Right cardiac atrium (tissue), 5 donors: ENCODE results near the gene RNU1-3. TPM values are rescaled to one million over a fixed set of nuclear protein-coding genes. Genes with fewer than 3 reads are reported as not detected.
"Not testable (repeated sequence)": the region's sequence is repeated elsewhere in the genome, so short reads cannot be mapped to it uniquely, and the experiment has no call there.

Source experiments
- ATAC-seq, 2 donors: fragments of 200-7000 bp; cut with Tn5 transposase; one replicate each; pipeline versions ENCODE4 v1.8.0 to v1.9.1; 2020; ENCODE audit warnings: moderate library complexity in 2 of 2, mild to moderate bottlenecking in 1 of 2
- DNase-seq, 3 donors: peaks; one replicate each; pipeline ENCODE4 v3.0.0-alpha.2; 2020
- H3K27ac ChIP-seq: one replicate; pipeline ENCODE4 v1.5.1; 2013; ENCODE audit warnings: mild to moderate bottlenecking, low read length, control low read depth, moderate library complexity
- H3K27me3 ChIP-seq: one replicate; pipeline ENCODE4 v1.6.1; 2013; ENCODE audit not compliant: control insufficient read depth, insufficient read depth
- H3K4me1 ChIP-seq: one replicate; pipeline ENCODE4 v1.6.1; 2013; ENCODE audit warnings: low read length; ENCODE audit not compliant: control insufficient read depth, insufficient read depth
- H3K4me3 ChIP-seq: one replicate; pipeline ENCODE4 v1.5.1; 2013; ENCODE audit warnings: low read length, control low read depth
- H3K9me3 ChIP-seq: one replicate; pipeline ENCODE4 v1.6.1; 2013; ENCODE audit warnings: low read length; ENCODE audit not compliant: control insufficient read depth
- WGBS: extraction: QIAGEN DNeasy Blood & Tissue Kit; methylation state at CpG from one replicate; pipeline ENCODE4 v1.1.7; 2013; 5-methylcytosine and 5-hydroxymethylcytosine counted together
- intact Hi-C, 4 donors: fragments of 100-400 bp; cut with DNase I; formaldehyde crosslinking; loops; one replicate each; pipeline versions ENCODE4 v1.11.0 to v1.14.0; 2022 to 2023
- polyA plus RNA-seq: library from polyadenylated mRNA; stranded (reverse); fragments of 200-250 nt; gene quantifications from one replicate; pipeline ENCODE4 v1.2.3, GENCODE V29; 2013
- total RNA-seq, 4 donors: library from RNA; stranded (reverse); fragmentation: NEBNext Ultra II Directional; extraction: Animal tissue kit (Norgen Biotek cat#: 25700); gene quantifications; one replicate each; pipeline ENCODE4 v1.2.1, GENCODE V29; 2021
- donor health status: healthy with polysubstance abuse.
- donor health status: DM: no; HTN: yes; CAD: no.
- donor health status: DM: no; HTN: no; CAD: no.
- donor health status: DM: no; HTN: yes; CAD: no; lungs with severe emphysema.
- donor health status: DM: yes; HTN: yes; CAD: no.

Gene RNU1-3
- total and polyA plus RNA-seq, 5 donors, result 3,675 to 8,578 (median 7,073) TPM; not detected in 1

GRCh38 chr1:16649960-16650359 lies 16.8 kb downstream of the RNU1-3 start:
- H3K4me1 ChIP-seq, H3K4me3 ChIP-seq, H3K27ac ChIP-seq, ATAC-seq, H3K9me3 ChIP-seq, intact Hi-C loops, H3K27me3 ChIP-seq: not testable (repeated sequence)
- 78% methylated on average over 9 of the region's 9 CpGs for WGBS
- peak in 2 of 3 donors; percentile 15 to 58 for DNase-seq

GRCh38 chr1:16649390-16649789 lies 17.4 kb downstream of the RNU1-3 start:
- H3K27me3 ChIP-seq, intact Hi-C loops, ATAC-seq, H3K4me3 ChIP-seq, H3K27ac ChIP-seq, H3K4me1 ChIP-seq, H3K9me3 ChIP-seq: not testable (repeated sequence)
- peak in 2 of 3 donors; percentile 23 to 38 for DNase-seq
- 84% methylated on average over 5 of the region's 6 CpGs for WGBS

- H3K4me1 ChIP-seq, H3K27ac ChIP-seq, intact Hi-C loops, H3K27me3 ChIP-seq, H3K4me3 ChIP-seq, ATAC-seq, H3K9me3 ChIP-seq: not testable (repeated sequence)
- DNase-seq, result peak in 2 of 3 donors; percentile 31 to 35
- WGBS, result 96% methylated on average over 7 of the region's 8 CpGs
Observed at GRCh38 chr1:16648756-16649155, 18.0 kb downstream of the RNU1-3 start.

GRCh38 chr1:16648250-16648649 lies 18.5 kb downstream of the RNU1-3 start:
- H3K27ac ChIP-seq, H3K27me3 ChIP-seq, ATAC-seq, H3K9me3 ChIP-seq, intact Hi-C loops, H3K4me1 ChIP-seq, H3K4me3 ChIP-seq: not testable (repeated sequence)
- DNase-seq, result peak; percentile 11 to 53 (median 33)
- 20% methylated on average over 28 of the region's 32 CpGs for WGBS

GRCh38 chr1:16647179-16648176 lies 19.3 kb downstream of the RNU1-3 start:
- H3K9me3 ChIP-seq, H3K27me3 ChIP-seq, H3K4me3 ChIP-seq, intact Hi-C loops, H3K27ac ChIP-seq, H3K4me1 ChIP-seq: not testable (repeated sequence)
- DNase-seq (peak; percentile 10 to 50 (median 49)), ATAC-seq (peak in 1 of 2 donors; percentile 8)
- WGBS, result 4% methylated on average over 60 of the region's 84 CpGs

- H3K27me3 ChIP-seq, ATAC-seq, H3K27ac ChIP-seq, H3K4me1 ChIP-seq, H3K4me3 ChIP-seq, H3K9me3 ChIP-seq, intact Hi-C loops: not testable (repeated sequence)
- 93% methylated on average over 8 of the region's 17 CpGs for WGBS
- DNase-seq, result peak in 1 of 3 donors; percentile 23
Observed at GRCh38 chr1:16646716-16647115, 20.0 kb downstream of the RNU1-3 start.

- H3K9me3 ChIP-seq, ATAC-seq, H3K27me3 ChIP-seq, intact Hi-C loops, H3K4me3 ChIP-seq, H3K27ac ChIP-seq, H3K4me1 ChIP-seq: not testable (repeated sequence)
- 91% methylated on average over 15 of the region's 15 CpGs for WGBS
- peak; percentile 27 to 58 (median 34) for DNase-seq
Observed at GRCh38 chr1:16646061-16646664, 20.6 kb downstream of the RNU1-3 start.

GRCh38 chr1:16645271-16646060 lies 21.3 kb downstream of the RNU1-3 start:
- H3K9me3 ChIP-seq, H3K27ac ChIP-seq, H3K27me3 ChIP-seq, H3K4me1 ChIP-seq, intact Hi-C loops, H3K4me3 ChIP-seq: not testable (repeated sequence)
- DNase-seq, result peak; percentile 30 to 68 (median 63)
- peak; percentile 0 to 1 for ATAC-seq
- 91% methylated on average over 7 of the region's 7 CpGs for WGBS

GRCh38 chr1:16644482-16645270 lies 22.1 kb downstream of the RNU1-3 start:
- H3K27me3 ChIP-seq, intact Hi-C loops, H3K4me1 ChIP-seq, H3K9me3 ChIP-seq: not testable (repeated sequence)
- Histone ChIP-seq H3K4me3 (peak overlapping the region; percentile 52), H3K27ac (peak overlapping the region; percentile 26)
- DNase-seq (peak; percentile 99 to 100 (median 99)), ATAC-seq (peak; percentile 91 to 92)
- 7% methylated on average over 61 of the region's 61 CpGs for WGBS

GRCh38 chr1:16644193-16644481 lies 22.6 kb downstream of the RNU1-3 start:
- Histone ChIP-seq H3K4me3 (peak overlapping the region; percentile 52), H3K27ac (peak overlapping the region; percentile 26), H3K27me3 (no peaks in the 10 kb centered on the region), H3K9me3 (no peaks in the 10 kb centered on the region), H3K4me1 (peaks cover 5% of the 10 kb centered on the region)
- DNase-seq (no peak), ATAC-seq (peak in 1 of 2 donors; percentile 28)
- intact Hi-C loops, result no loop called here
- under 1% methylated on average over 16 of the region's 16 CpGs for WGBS
